Naive thymus-derived CD4-positive, alpha-beta T cell (primary cell): ENCODE results near the gene TGFB2. TPM values are rescaled to one million over a fixed set of nuclear protein-coding genes. Genes with fewer than 3 reads are reported as not detected.
"Not testable (repeated sequence)": the region's sequence is repeated elsewhere in the genome, so short reads cannot be mapped to it uniquely, and the experiment has no call there.

Experiments
- ATAC-seq: fragments of 150-1000 bp; cut with Tn5 transposase; 2 replicates; pipeline ENCODE4 v1.10.0; 2021; ENCODE audit warnings: mild to moderate bottlenecking, moderate library complexity
- CTCF ChIA-PET: fragments of 350-600 bp; sonication (Branson Sonifier 250); formaldehyde crosslinking; loops from one replicate; lab custom pipeline; 2021; ENCODE audit warnings: antibody characterized with exemption; lab: Charles Lee
- POLR2A ChIA-PET: fragments of 350-600 bp; sonication (Branson Sonifier 250); formaldehyde crosslinking; loops from one replicate; lab custom pipeline; 2021; ENCODE audit warnings: antibody characterized with exemption, inconsistent platforms; lab: Charles Lee
- DNase-seq, 9 donors: peaks; one replicate each; pipeline versions ENCODE4 v3.0.0 to v3.0.0-alpha.2; 2020 to 2022; ENCODE audit warnings: mixed read lengths in 1 of 9
- H3K27ac ChIP-seq: one replicate; pipeline ENCODE4 v1.7.0; 2013; ENCODE audit warnings: mild to moderate bottlenecking, low read depth, low read length, moderate library complexity
- H3K27me3 ChIP-seq, 2 donors: one replicate each; pipeline ENCODE4 v1.7.0; 2013; ENCODE audit warnings: low read length in 2 of 2, mild to moderate bottlenecking in 2 of 2, moderate library complexity in 2 of 2; ENCODE audit not compliant: control insufficient read depth in 2 of 2, insufficient read depth in 2 of 2
- H3K36me3 ChIP-seq, 3 experiments: 1 replicate in 2 of 3; 2 replicates in 1 of 3; pipeline ENCODE4 v1.7.0; 2013; ENCODE audit warnings: low read length in 3 of 3, mild to moderate bottlenecking in 3 of 3, moderate library complexity in 1 of 3; ENCODE audit not compliant: insufficient read depth in 3 of 3, control insufficient read depth in 2 of 3
- H3K4me1 ChIP-seq, 2 donors: one replicate each; pipeline ENCODE4 v1.7.0; 2013; ENCODE audit warnings: low read length in 2 of 2, mild to moderate bottlenecking in 2 of 2, moderate library complexity in 1 of 2; ENCODE audit not compliant: control insufficient read depth in 2 of 2, insufficient read depth in 2 of 2
- H3K4me3 ChIP-seq: 2 replicates; pipeline ENCODE4 v1.7.0; 2013; ENCODE audit warnings: mild to moderate bottlenecking, low read length
- H3K9me3 ChIP-seq, 3 experiments: 1 replicate in 2 of 3; 2 replicates in 1 of 3; pipeline ENCODE4 v1.7.0; 2013; ENCODE audit warnings: low read length in 3 of 3; ENCODE audit not compliant: control insufficient read depth in 2 of 3
- H3K27ac Mint-ChIP-seq, 9 donors: one replicate each; pipeline ENCODE4 v1.8.0; 2020 to 2022; ENCODE audit warnings: mixed read lengths in 9 of 9, mild to moderate bottlenecking in 8 of 9, moderate library complexity in 5 of 9, inconsistent platforms in 2 of 9
- H3K27me3 Mint-ChIP-seq, 5 donors: one replicate each; pipeline ENCODE4 v1.8.0; 2021 to 2022; ENCODE audit warnings: mixed read lengths in 5 of 5, mild to moderate bottlenecking in 1 of 5
- H3K36me3 Mint-ChIP-seq, 5 donors: one replicate each; pipeline ENCODE4 v1.8.0; 2020 to 2022; ENCODE audit warnings: mixed read lengths in 5 of 5, mild to moderate bottlenecking in 3 of 5, inconsistent platforms in 1 of 5
- H3K4me1 Mint-ChIP-seq, 7 donors: one replicate each; pipeline ENCODE4 v1.8.0; 2020 to 2022; ENCODE audit warnings: mixed read lengths in 7 of 7, mild to moderate bottlenecking in 3 of 7, inconsistent platforms in 1 of 7
- H3K4me3 Mint-ChIP-seq, 10 donors: one replicate each; pipeline ENCODE4 v1.8.0; 2020 to 2022; ENCODE audit warnings: mild to moderate bottlenecking in 10 of 10, mixed read lengths in 10 of 10, moderate library complexity in 6 of 10, inconsistent platforms in 2 of 10
- H3K9me3 Mint-ChIP-seq, 11 donors: one replicate each; pipeline ENCODE4 v1.8.0; 2020 to 2022; ENCODE audit warnings: mixed read lengths in 11 of 11, mild to moderate bottlenecking in 4 of 11, inconsistent platforms in 1 of 11, moderate library complexity in 1 of 11
- intact Hi-C, 2 donors: fragments of 100-400 bp; cut with micrococcal nuclease; formaldehyde crosslinking; loops; one replicate each; pipeline ENCODE4 v1.15.1; 2023
- polyA plus RNA-seq, 2 donors: library from polyadenylated mRNA; unstranded; fragments of 300-500 nt; fragmentation: Illumina TruSeq; gene quantifications; one replicate each; pipeline ENCODE4 v1.2.3, GENCODE V29; 2021
- total RNA-seq, 6 experiments: library from RNA in 5 of 6; stranded (reverse) in 5 of 6; gene quantifications; 1 replicate in 5 of 6; 2 replicates in 1 of 6; pipeline ENCODE4 v1.2.3 and lab custom pipeline; 2021 to 2026

Gene TGFB2
- total and polyA plus RNA-seq, 7 experiments from 2014 or later: not detected

- DNase-seq (no peak), ATAC-seq (no peak)
- Histone ChIP-seq H3K9me3 (no peaks in the 10 kb centered on the region), H3K4me1 (no peaks in the 10 kb centered on the region), H3K36me3 (peaks cover 0 to 17% (median 0%) of the 10 kb centered on the region in 3 experiments), H3K4me3 (no peak overlapping the region), H3K27me3 (no peaks in the 10 kb centered on the region), H3K27ac (no peak overlapping the region)
- Mint-ChIP-seq H3K4me1 (peaks cover 0 to 13% (median 3%) of the 10 kb centered on the region in 7 donors), H3K27ac (no peak overlapping the region), H3K9me3 (no peaks in the 10 kb centered on the region), H3K36me3 (peaks cover 4 to 54% (median 30%) of the 10 kb centered on the region in 5 donors), H3K4me3 (no peak overlapping the region), H3K27me3 (no peaks in the 10 kb centered on the region)
- ChIA-PET CTCF (interaction anchor here (0.9 kb wide), 1 partner anchor 12 kb away, joined by 3 read pairs; no protein-coding TSS in a partner anchor), POLR2A (no interaction called here)
- intact Hi-C loops: no loop called here
These were observed 30.8 kb upstream of the TGFB2 start for GRCh38 chr1:218314316-218314715.

DNA sequence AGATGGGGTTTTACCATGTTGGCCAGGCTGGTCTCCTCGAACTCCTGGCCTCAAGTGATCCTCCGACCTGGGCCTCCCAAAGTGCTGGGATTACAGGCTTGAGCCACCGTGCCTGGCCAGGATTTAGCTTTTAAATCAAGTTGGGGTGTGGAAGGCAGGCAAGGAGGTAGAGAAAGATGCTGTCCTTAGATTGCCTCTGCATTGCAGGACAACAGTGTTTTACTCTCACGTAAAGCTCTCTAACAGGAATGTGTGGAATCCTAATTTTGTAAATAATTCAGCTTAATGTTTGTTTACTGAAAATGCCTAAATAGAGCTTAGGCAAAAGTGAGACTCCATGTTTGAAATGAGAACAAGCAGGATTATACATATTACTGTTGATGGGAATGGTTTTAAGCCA, 29.5 kb upstream of the TGFB2 start:
- Histone ChIP-seq H3K27ac (no peak overlapping the region), H3K36me3 (peaks cover 0 to 17% (median 0%) of the 10 kb centered on the region in 3 experiments), H3K4me3 (no peak overlapping the region), H3K9me3 (no peaks in the 10 kb centered on the region), H3K4me1 (no peaks in the 10 kb centered on the region), H3K27me3 (no peaks in the 10 kb centered on the region)
- intact Hi-C loops: no loop called here
- H3K4me3 Mint-ChIP-seq: no peak overlapping the region
- H3K27ac Mint-ChIP-seq: no peak overlapping the region
- ChIA-PET POLR2A (no interaction called here), CTCF (no interaction called here)
- H3K36me3 Mint-ChIP-seq: peaks cover 6 to 51% (median 27%) of the 10 kb centered on the region in 5 donors
- H3K9me3 Mint-ChIP-seq: peaks cover 0 to 2% (median 0%) of the 10 kb centered on the region in 11 donors
- DNase-seq: no peak
- peaks cover 0 to 13% (median 3%) of the 10 kb centered on the region in 7 donors for H3K4me1 Mint-ChIP-seq
- H3K27me3 Mint-ChIP-seq: no peaks in the 10 kb centered on the region
- no peak for ATAC-seq

- peaks cover 0 to 9% (median 0%) of the 10 kb centered on the region in 7 donors for H3K4me1 Mint-ChIP-seq
- DNase-seq (no peak), ATAC-seq (no peak)
- H3K27ac Mint-ChIP-seq: peak overlapping the region in 1 of 9 donors; percentile 9
- peaks cover 0 to 2% (median 0%) of the 10 kb centered on the region in 11 donors for H3K9me3 Mint-ChIP-seq
- no peak overlapping the region for H3K4me3 Mint-ChIP-seq
- Histone ChIP-seq H3K27ac (no peak overlapping the region), H3K27me3 (no peaks in the 10 kb centered on the region), H3K9me3 (no peaks in the 10 kb centered on the region), H3K36me3 (peaks cover 0 to 17% (median 0%) of the 10 kb centered on the region in 3 experiments), H3K4me3 (no peak overlapping the region), H3K4me1 (no peaks in the 10 kb centered on the region)
- ChIA-PET POLR2A (no interaction called here), CTCF (no interaction called here)
- intact Hi-C loops: no loop called here
- H3K36me3 Mint-ChIP-seq: peaks cover 2 to 39% (median 17%) of the 10 kb centered on the region in 5 donors
- H3K27me3 Mint-ChIP-seq: no peaks in the 10 kb centered on the region
These were observed 28.1 kb upstream of the TGFB2 start for GRCh38 chr1:218317061-218317460.

DNA sequence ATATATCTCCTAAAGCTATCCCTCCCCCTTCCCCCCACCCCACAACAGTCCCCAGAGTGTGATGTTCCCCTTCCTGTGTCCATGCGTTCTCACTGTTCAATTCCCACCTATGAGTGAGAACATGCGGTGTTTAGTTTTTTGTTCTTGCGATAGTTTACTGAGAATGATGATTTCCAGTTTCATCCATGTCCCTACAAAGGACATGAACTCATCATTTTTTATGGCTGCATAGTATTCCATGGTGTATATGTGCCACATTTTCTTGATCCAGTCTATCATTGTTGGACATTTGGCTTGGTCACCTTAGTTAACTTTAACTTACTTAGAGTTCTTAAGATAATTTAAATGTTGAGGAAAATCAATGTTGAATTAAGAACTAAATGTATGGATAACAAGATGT, 25.0 kb upstream of the TGFB2 start:
- H3K4me1 ChIP-seq, CTCF ChIA-PET, H3K27me3 ChIP-seq, H3K27me3 Mint-ChIP-seq, H3K27ac ChIP-seq, H3K4me3 Mint-ChIP-seq, POLR2A ChIA-PET, H3K4me1 Mint-ChIP-seq, ATAC-seq, DNase-seq, H3K9me3 Mint-ChIP-seq, H3K27ac Mint-ChIP-seq, H3K9me3 ChIP-seq, H3K4me3 ChIP-seq, intact Hi-C loops: not testable (repeated sequence)
- H3K36me3 ChIP-seq: peaks cover 0 to 37% (median 0%) of the 10 kb centered on the region in 3 experiments
- peaks cover 1 to 41% (median 13%) of the 10 kb centered on the region in 5 donors for H3K36me3 Mint-ChIP-seq

DNA sequence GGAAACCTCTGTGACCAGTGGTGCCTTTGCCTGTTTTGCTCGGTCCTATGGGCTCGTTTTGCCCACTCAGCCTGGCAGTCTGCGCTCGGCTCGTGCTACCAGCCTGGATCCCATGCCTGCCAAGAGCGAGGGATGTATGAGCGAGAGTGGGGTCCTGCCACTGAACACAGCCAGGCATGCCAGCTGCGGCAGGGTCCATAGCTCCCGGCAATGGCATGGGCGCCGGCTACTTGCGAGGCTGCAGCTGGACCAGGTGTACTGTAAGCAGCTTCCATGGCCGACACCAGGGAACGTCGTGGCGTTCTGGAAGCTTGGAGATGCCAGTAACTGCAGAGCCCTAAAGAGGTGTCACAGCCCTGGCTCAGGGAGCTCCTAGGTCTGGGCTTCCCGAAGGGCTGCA, 22.4 kb upstream of the TGFB2 start:
- Histone ChIP-seq H3K36me3 (peaks cover 0 to 39% (median 0%) of the 10 kb centered on the region in 3 experiments), H3K9me3 (no peaks in the 10 kb centered on the region), H3K4me3 (no peak overlapping the region), H3K4me1 (no peaks in the 10 kb centered on the region), H3K27me3 (no peaks in the 10 kb centered on the region), H3K27ac (no peak overlapping the region)
- peaks cover 0 to 2% (median 0%) of the 10 kb centered on the region in 11 donors for H3K9me3 Mint-ChIP-seq
- POLR2A ChIA-PET: no interaction called here
- H3K27ac Mint-ChIP-seq: no peak overlapping the region
- H3K36me3 Mint-ChIP-seq: peaks cover 1 to 45% (median 13%) of the 10 kb centered on the region in 5 donors
- intact Hi-C loops: no loop called here
- CTCF ChIA-PET: no interaction called here
- DNase-seq (no peak), ATAC-seq (no peak)
- H3K27me3 Mint-ChIP-seq: no peaks in the 10 kb centered on the region
- H3K4me3 Mint-ChIP-seq: no peak overlapping the region
- H3K4me1 Mint-ChIP-seq: peaks cover 0 to 3% (median 0%) of the 10 kb centered on the region in 7 donors

DNA sequence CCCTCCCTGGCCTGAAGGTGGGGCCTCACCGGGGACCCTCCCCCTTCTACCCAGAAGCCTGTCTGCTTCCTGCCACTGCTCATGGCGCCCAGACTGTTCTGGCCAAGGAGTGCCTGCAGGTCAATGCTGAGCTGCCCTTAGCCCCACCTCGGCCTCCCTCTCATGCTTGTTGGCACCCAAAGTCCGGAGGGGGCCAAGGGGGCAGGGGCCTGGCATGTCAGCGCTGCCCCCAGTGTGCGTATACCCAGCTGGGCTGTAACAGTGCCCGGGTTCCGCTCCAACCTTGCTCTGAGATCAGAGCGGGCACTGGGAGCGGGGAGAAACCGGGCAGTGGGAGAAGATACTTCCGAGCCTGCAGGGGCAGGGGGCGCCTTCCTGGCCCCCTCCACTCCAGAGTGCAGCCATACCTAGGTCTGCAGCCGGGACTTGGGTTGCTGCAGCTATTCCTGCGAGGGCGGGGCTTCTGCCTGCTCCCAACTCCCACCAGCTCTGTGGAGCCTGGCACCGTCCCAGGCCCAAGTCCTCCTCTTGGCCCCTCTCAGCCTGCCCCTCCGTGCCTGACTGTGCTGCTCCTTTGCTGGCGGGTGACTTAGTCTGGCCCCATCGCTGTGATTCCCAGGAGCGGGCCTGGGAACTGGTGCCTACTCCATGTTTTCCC, 21.4 kb upstream of the TGFB2 start:
- Histone ChIP-seq H3K4me3 (no peak overlapping the region), H3K36me3 (peaks cover 0 to 35% (median 0%) of the 10 kb centered on the region in 3 experiments), H3K4me1 (no peaks in the 10 kb centered on the region), H3K9me3 (no peaks in the 10 kb centered on the region), H3K27ac (no peak overlapping the region), H3K27me3 (no peaks in the 10 kb centered on the region)
- ChIA-PET CTCF (no interaction called here), POLR2A (no interaction called here)
- H3K36me3 Mint-ChIP-seq: peaks cover 1 to 42% (median 13%) of the 10 kb centered on the region in 5 donors
- H3K27me3 Mint-ChIP-seq: no peaks in the 10 kb centered on the region
- H3K4me3 Mint-ChIP-seq: no peak overlapping the region
- H3K27ac Mint-ChIP-seq: no peak overlapping the region
- DNase-seq (no peak), ATAC-seq (no peak)
- intact Hi-C loops: no loop called here
- H3K4me1 Mint-ChIP-seq: peaks cover 0 to 3% (median 0%) of the 10 kb centered on the region in 7 donors
- peaks cover 0 to 3% (median 0%) of the 10 kb centered on the region in 11 donors for H3K9me3 Mint-ChIP-seq

DNA sequence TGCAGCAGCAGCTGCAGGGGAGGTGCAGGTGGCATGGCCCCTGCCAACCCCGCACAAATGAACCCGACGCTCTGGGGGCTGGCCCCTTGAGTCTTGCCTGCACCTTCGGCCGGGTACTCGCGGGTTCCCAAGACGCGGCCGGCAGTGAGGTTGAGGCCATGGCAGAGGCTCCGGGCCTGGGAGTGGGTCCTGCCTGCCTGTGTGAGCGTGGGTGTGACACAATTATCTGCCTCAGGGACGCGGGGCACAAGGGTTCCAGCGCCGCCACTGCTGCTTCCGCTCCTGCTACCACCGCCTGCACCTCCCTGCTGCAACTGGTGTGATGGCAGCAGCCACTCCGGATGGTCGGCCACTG, 20.9 kb upstream of the TGFB2 start:
- no peak for DNase-seq
- ChIA-PET POLR2A (no interaction called here), CTCF (no interaction called here)
- H3K27me3 Mint-ChIP-seq: no peaks in the 10 kb centered on the region
- peaks cover 0 to 35% (median 0%) of the 10 kb centered on the region in 3 experiments for H3K36me3 ChIP-seq
- H3K4me3 ChIP-seq: no peak overlapping the region
- ATAC-seq: no peak
- peaks cover 0 to 3% (median 0%) of the 10 kb centered on the region in 11 donors for H3K9me3 Mint-ChIP-seq
- H3K4me1 Mint-ChIP-seq: peaks cover 0 to 3% (median 0%) of the 10 kb centered on the region in 7 donors
- peaks cover 1 to 39% (median 13%) of the 10 kb centered on the region in 5 donors for H3K36me3 Mint-ChIP-seq
- H3K27ac Mint-ChIP-seq: no peak overlapping the region
- H3K27me3 ChIP-seq: no peaks in the 10 kb centered on the region
- no peaks in the 10 kb centered on the region for H3K9me3 ChIP-seq
- H3K27ac ChIP-seq: no peak overlapping the region
- H3K4me1 ChIP-seq: no peaks in the 10 kb centered on the region
- intact Hi-C loops: no loop called here
- H3K4me3 Mint-ChIP-seq: no peak overlapping the region
